Measurements from ENCODE around the gene C19orf47.

Gene C19orf47

GRCh38 chr19:40317338-40317737, 30.9 kb downstream of the C19orf47 start:
- no peak for DNase-seq (ENCODE audit: low spot score)

- no peak for DNase-seq (ENCODE audit: low spot score)
Measured at GRCh38 chr19:40315812-40316470, 32.3 kb downstream of the C19orf47 start.

- no peak for DNase-seq (ENCODE audit: low spot score)
Measured at GRCh38 chr19:40314656-40315055, 33.5 kb downstream of the C19orf47 start.

DNA sequence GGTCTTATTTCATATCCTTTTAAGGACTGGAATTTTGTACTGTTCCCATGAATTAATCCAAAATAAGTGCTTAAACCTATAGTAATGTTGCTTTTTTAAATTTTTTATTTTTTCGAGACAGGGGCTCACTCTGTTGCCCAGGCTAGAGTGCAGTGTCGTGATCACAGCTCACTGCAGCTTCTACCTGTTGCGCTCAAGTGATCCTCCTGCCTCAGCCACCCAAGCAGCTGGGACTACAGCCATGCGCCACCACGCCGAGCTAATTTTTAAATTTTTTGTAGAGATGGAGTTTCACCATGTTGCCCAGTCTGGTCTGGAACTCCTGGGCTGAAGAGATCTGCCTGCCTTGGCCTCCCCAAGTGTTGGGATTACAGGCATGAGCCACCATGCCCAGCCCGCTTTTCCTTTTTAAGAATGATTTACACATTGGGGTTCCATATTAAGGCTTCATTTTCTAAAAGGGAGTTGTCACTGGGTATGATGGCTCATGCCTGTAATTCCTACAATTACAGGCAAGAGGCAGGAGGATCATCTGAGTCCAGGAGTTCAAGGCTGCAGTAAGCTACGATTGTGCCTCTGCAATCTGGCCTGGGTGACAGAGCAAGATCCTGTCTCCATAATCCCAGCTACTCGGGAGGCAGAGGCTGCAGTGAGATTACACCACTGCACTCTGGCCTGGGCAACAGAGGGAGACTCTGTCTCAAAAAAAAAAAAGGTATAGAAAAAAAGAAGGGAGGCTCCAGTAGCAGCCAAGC, 34.8 kb downstream of the C19orf47 start:
- DNase-seq (ENCODE audit: low spot score): no peak

DNA sequence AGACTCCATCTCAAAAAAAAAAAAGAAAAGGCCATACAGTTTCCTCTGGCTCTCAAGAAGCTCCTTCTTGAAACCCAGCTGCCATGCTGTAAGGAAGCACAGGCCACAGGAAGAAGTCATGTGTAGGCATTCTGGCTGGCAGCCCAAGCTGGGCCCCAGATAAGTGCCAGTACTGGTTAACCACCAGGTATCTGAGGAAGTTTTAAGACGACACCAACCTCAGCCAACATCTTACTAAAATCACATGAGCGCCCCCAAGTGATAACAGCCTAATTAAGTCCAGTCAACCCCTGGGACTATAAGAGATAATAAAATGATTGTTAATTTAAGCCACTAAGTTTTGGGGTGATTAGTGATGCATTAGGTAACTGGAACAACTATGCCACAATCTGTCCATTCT, 35.7 kb downstream of the C19orf47 start:
- no peak for DNase-seq (ENCODE audit: low spot score)

DNA sequence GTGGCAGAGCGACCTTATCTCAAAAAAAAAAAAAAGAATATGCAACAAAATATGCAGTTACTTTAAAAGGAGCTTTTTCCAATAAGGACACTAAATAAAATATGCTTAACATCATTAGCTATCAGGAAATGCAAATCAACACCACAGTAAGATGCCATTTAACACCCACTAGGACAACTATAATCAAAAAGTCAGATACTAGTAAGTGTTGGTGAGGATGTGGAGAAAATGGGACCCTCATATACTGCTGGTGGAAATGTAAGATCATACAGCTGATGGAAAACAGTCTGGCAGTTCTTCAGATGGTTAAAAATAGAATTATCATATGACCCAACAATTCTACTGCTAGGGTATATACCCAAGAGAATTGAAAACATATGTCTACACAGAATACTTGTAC, 38.5 kb downstream of the C19orf47 start:
- no peak for DNase-seq (ENCODE audit: low spot score)

GRCh38 chr19:40305403-40305802, 42.8 kb downstream of the C19orf47 start:
- peak; percentile 96 for DNase-seq (ENCODE audit: low spot score)

DNA sequence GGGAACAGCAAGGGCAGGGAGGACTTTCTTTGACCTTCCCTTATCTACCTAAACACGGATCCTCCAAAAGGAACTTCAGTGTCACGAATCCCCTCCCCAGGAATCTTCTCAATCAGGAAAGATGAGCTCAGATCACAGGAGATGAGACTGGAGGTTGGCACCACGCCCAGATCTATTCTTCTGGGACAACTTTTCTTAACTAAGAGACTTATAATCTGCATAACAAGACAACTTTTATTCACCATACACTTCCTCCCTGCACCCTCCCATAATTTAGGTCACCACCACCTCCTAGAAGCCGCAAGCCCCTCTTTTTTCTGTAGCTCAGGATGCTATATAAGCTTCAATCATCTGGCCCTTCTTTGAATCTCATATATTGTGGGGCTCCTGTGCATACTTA, 43.9 kb downstream of the C19orf47 start:
- no peak for DNase-seq (ENCODE audit: low spot score)

GRCh38 chr19:40303765-40304164, 44.4 kb downstream of the C19orf47 start:
- DNase-seq (ENCODE audit: low spot score): no peak

DNA sequence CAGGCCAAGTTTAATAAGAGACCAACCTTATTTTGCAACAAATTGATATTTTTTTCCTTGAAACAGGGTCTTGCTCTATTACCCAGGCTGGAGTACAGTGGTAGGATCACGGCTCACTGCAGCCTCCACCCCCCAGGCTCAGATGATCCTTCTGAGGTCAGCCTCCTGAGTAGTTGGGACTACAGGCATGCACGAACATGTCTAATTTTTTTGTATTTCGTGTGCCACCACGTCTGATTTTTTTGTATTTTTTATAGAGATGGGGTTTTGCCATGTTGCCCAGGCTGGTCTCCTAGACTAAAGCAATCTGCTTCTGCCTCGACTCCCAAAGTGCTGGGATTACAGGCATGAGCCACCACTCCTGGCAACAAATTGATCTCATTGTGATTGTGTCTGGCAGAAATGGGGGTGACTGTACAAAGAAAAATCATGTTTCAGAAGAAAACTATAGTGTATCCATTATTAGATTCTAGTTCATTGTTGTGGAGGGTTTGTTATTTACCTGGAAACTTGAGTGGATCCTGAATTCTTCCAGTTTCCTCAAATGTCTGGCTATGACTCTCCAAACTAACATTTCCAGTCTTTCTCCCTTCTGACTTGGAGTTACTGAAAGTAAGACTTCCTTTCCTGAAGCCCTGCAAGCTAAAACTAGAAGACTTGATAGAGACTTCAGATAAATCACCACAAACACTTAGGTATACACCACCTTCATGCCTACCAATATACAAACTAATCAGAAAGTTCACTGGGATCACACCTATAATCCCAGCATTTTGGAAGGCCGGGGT, 45.8 kb downstream of the C19orf47 start:
- no peak for DNase-seq (ENCODE audit: low spot score)

- no peak for DNase-seq (ENCODE audit: low spot score)
Measured at GRCh38 chr19:40300668-40301067, 47.5 kb downstream of the C19orf47 start.

DNA sequence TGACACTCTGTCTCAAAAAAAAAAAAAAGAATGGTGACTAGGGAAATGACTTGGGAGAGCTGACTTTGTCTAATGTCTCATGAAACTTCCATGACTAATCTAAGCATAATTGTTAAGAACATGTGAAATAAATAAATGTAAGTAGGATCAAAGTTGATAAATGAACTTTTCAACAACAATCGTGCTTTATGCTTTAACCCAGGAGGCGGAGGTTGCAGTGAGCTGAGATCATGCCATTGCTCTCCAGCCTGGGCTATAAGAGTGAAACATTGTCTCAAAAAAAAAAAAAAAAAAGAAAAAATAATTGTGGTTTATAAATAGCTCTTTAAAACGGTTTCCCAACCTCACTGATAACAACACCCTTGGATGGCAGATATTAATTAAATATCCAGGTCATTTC, 50.2 kb downstream of the C19orf47 start:
- DNase-seq (ENCODE audit: low spot score): peak; percentile 14

GRCh38 chr19:40294560-40294959, 53.6 kb downstream of the C19orf47 start:
- DNase-seq (ENCODE audit: low spot score): peak; percentile 89

DNA sequence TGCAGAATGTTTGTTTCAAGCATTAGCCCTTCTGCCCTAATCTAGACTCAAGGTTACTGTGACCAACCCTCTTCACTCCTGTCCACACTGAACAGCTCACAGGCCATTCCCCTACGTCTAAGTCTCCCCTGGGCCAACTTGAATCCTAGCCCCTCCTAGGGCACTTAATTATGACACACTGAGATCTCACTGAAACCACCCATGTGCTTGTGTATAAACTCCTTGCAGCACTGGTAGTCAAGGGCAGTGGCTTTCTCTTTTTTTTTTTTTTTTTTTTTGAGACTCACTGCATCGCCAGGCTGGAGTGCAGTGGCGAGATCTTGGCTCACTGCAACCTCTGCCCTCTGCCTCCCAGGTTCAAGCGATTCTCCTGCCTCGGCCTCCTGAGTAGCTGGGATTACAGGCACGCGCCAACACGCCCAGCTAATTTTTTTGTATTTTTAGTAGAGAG, 61.2 kb downstream of the C19orf47 start:
- no peak for DNase-seq (ENCODE audit: low spot score)

DNA sequence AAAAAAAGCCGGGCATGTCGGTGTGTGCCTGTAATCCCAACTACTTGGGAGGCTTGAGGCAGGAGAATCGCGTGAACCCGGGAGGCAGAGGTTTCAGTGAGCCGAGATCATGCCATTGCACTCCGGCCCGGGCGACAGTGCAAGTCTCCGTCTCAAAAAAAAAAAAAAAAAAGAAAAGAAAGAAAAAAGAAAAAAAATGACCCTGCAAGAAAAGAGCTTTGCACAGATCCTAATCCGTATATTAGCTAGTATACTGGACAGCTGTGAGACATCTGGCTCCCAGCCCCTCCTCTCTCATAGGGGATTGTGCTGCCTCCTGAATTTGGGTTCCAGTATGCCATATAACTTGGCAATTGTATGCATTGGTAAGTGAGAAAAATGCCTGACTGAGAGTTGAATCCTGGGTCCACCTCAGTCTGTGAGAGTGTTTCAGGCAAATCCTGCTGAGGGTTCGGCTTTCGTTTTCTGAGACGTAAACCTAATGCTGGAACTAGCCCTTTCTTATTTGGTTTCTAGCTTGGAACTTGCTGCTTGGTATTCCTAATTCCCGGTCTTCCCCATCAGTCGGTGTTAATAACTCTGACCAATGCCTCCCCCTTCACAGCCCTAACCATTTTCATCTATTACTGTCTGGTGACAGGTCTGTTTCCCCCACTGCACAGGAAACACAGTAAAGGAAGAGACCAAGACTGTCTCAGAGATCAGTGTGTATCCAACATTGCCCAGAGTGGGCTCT, 61.8 kb downstream of the C19orf47 start:
- DNase-seq (ENCODE audit: low spot score): no peak

DNA sequence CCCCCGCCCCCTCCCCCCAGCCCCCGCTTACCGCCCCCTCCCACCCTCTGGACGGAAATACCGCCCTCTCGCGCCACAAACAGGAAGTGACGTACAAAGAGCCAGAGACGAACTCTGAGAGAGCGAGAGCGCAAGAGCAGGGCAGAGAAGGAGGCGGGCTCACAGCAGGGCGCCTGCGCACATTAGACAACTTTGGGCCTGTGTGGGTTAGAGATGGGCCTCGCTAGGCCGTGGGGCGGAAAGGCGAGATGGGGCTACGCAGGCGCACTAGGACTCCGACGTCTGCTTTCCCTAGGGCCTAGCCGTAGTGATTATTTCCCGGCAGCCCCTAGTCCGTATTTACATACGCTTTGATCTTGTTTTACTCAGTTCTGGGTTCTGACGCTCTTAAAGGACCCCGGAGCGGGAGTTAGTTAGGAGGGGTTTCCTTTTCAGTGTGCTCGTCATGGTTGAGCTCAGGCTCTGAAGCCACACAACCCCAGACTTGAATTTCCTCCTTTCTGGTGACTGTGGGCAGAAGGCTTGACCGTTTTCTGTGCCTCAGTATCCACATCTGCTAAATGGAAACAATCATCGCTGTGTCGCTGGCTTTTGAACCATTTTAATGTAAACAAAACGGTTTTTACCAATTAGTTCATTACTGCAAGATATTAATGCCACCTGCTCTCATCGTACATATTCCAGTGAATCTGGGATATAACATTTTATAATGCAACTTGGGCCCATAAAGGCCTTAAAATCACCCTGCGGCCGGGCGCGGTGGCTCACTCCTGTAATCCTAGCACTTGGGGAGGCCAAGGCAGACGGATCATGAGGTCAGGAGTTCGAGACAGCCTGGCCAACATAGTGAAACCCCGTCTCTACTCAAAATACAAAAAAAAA, 62.6 kb downstream of the C19orf47 start:
- DNase-seq (ENCODE audit: low spot score): peak; percentile 100

DNA sequence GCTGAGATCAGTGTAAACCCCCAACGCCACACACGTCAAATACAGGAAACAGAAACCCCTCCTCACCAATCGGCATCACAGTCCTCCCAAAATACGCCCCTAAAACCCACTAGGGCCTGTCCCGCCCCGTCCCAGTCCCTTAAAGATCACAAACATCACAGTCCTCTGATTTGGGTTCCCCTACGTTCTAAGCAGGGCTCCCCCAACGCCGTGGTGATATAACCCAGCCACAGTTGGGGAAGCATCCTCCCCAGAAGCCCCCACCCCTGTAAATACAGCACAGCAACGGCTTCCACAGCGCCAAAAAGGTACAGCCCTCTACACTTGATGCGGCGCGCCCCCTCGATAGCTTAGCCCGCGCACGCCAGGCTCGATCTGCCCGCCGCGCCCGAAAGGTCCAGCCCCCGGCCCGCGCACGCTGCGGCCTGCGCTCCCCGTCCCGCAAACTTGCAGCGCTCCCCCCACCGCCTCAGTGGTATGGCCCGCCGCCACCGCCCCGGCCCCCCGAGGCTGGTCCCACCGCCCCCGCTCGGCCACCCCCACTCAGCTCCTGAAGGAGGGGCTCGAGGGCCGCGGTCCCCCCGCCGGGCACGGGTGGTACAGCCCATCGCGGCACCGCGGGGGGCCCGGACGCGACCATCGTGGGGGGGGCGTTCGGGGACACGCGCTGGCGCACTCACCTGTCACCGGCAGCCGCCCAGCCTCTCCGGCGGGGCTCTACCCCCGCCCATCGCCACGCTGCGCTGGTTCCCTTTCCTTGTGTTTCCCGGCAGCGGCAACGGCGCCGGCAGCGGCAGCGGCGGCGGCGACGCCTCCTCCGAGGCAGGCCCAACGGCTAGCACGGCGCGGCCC, 63.5 kb downstream of the C19orf47 start, which contains the start of gene AKT2:
Gene AKT2, minus strand, starts transcription at position 845 of the 852 bp plus-strand sequence. CDS start 20,078 bp downstream, outside the sequence.
- DNase-seq (ENCODE audit: low spot score): peak; percentile 26

DNA sequence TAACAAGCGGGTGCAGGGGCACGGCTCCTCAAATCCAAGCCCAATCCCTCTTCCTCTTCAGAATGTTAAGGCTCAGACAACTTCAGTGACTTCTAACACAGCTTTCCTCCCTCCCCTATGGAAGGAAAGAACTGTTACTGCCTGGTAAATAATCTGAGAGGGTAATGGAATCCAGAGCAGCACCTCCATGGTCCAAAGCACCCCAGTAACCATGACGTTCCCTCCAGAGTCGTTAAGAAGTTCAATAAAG, 64.0 kb downstream of the C19orf47 start:
- no peak for DNase-seq (ENCODE audit: low spot score)

DNA sequence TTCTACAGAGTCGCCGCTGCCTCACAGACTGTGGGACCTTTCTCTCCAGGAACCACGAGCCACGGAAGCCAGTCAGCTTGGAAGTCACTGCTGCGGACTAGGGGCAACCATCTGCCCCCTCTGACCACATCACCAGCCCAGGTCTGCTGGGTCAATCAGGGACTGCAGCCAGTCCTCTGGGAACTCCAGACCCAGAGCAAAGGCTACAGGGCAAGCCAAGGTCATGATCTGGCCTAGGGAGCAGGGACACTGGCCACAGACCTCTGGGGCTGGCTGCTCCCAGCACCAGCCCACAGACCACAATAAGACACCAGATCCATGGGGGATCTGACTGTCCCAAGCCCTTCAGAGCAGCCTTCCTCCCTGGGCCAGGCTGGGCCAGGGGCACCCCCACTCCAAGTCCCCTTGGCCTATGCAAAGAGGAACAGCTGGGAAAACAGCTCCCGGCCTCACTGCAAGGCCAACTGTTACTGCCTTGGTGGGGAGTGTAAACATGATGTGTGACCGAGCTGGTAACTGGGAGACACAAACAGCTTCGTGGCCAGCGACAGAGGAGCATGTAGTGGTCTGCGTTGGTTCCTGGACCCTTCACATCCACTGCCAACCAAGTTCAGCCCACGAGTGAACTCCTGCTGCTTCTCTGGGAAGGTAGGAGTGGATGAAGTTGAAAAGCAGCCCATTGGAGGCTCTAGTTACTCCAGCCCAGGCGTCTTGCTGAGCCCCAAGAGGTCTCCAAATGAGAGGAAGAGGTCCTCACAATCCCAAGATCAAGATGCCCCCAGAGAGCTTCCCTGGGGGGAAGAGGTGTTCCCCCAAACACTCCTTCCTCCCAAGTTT, 64.6 kb downstream of the C19orf47 start:
- no peak for DNase-seq (ENCODE audit: low spot score)
